Testis (tissue), 3 donors: ENCODE measurements around the gene TMEM100. TPM values are rescaled to one million over a fixed set of nuclear protein-coding genes. Genes with fewer than 3 reads are reported as not detected.

Experiments used
- DNase-seq: peaks from one replicate; pipeline ENCODE4 v3.0.0-alpha.2; 2019
- H3K27ac ChIP-seq, 2 donors: fragments of 200-600 bp; sonication (generic); one replicate each; pipeline ENCODE4 v1.5.1; 2019
- H3K27me3 ChIP-seq: fragments of 200-600 bp; sonication (generic); one replicate; pipeline ENCODE4 v1.5.1; 2019
- H3K36me3 ChIP-seq: fragments of 200-600 bp; sonication (generic); one replicate; pipeline ENCODE4 v1.5.1; 2017; ENCODE audit warnings: low read depth; ENCODE audit errors: missing control alignments
- H3K4me1 ChIP-seq: fragments of 200-600 bp; sonication (generic); one replicate; pipeline ENCODE4 v1.5.1; 2019
- H3K4me3 ChIP-seq, 2 donors: fragments of 200-600 bp; sonication (generic); one replicate each; pipeline ENCODE4 v1.5.1; 2017 to 2019
- H3K9me3 ChIP-seq: fragments of 200-600 bp; sonication (generic); one replicate; pipeline ENCODE4 v1.5.1; 2017
- POLR2A ChIP-seq: fragments of 450-650 bp; IDR thresholded peaks from one replicate; pipeline ENCODE4 v1.6.1; 2017; ENCODE audit warnings: antibody characterized with exemption, mild to moderate bottlenecking, moderate library complexity
- WGBS, 2 donors: methylation state at CpG; one replicate each; pipeline ENCODE4 v1.1.5; 2018; 5-methylcytosine and 5-hydroxymethylcytosine counted together
- intact Hi-C: fragments of 100-400 bp; cut with DNase I; formaldehyde crosslinking; loops from one replicate; pipeline ENCODE4 v1.15.1; 2023; ENCODE audit warnings: low total_unique reads
- polyA plus RNA-seq: library from polyadenylated mRNA; stranded (reverse); fragments of 350-450 nt; fragmentation: Illumina TruSeq; extraction: RNeasy Lipid Tissue Mini Kit (QIAGEN cat#74804); gene quantifications from one replicate; pipeline ENCODE4 v1.2.3, GENCODE V29; 2014; ENCODE audit warnings: low read depth, low replicate concordance; ENCODE audit not compliant: insufficient read depth
- total RNA-seq, 2 donors: library from RNA; depleted of rRNA; stranded (reverse); fragments of >200 nt; gene quantifications; one replicate each; pipeline ENCODE4 v1.2.3, GENCODE V29; 2016
- TF ChIP-seq, protein P1 (sequence below), 3 experiments: fragments of 450-650 bp in 2 of 3; fragments of 200-600 bp in 1 of 3; sonication (generic) in 1 of 3; IDR thresholded peaks; one replicate each; pipeline ENCODE4 v1.5.1; 2016 to 2019; ENCODE audit warnings: antibody characterized with exemption in 3 of 3, mild to moderate bottlenecking in 2 of 3, moderate library complexity in 1 of 3

TMEM100 gene
- total and polyA plus RNA-seq, 3 donors from 2014 or later = 3.1 to 5.8 (median 4.4) TPM

DNA sequence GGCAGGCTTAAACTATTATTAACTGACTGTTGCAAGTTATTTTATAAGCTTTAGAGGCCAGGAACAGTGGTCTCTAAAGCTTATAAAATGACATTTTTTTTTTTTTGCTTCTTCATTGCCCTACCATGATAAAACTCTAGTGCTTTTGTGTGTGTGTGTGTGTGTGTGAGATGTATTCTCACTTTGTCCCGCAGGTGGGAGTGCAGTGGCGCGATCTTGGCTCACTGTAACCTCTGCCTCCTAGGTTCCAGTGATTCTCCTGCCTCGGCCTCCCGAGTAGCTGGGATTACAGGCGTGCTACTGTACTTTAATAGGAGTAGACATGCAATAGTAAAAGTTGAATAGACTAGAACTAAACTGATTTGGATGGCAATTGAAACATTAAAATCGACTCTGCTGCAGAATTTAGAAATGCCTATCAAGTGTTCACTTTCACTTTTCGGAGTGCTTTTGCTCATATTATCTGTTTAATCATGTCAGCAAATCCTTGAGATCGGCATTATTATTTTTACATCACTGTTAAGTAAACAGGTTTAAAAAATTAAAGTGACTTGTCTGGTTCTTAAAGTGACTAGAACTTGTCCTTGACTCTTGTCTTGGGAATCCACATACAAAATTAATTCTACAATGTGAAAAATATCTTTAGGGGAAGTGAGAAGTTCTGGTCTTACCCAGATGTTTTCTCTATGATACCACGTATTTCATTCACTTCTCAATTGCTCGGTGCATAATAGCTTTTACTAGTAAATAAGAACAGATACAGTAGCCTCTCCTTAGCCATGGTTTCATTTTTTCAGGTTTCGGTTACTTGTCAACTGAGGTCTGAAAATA, 19.8 kb upstream of the TMEM100 start:
- H3K4me1 ChIP-seq = no peaks in the 10 kb centered on the region
- H3K27me3 ChIP-seq = no peaks in the 10 kb centered on the region
- H3K9me3 ChIP-seq = no peaks in the 10 kb centered on the region
- intact Hi-C loops = no loop called here
- no peaks in the 10 kb centered on the region for H3K36me3 ChIP-seq
- no peak overlapping the region for H3K27ac ChIP-seq
- 70 to 71% methylated on average over 12 of the region's 12 CpGs for WGBS, 2 donors
- TF ChIP-seq POLR2A = no peak
- TF ChIP-seq, protein P1, sequence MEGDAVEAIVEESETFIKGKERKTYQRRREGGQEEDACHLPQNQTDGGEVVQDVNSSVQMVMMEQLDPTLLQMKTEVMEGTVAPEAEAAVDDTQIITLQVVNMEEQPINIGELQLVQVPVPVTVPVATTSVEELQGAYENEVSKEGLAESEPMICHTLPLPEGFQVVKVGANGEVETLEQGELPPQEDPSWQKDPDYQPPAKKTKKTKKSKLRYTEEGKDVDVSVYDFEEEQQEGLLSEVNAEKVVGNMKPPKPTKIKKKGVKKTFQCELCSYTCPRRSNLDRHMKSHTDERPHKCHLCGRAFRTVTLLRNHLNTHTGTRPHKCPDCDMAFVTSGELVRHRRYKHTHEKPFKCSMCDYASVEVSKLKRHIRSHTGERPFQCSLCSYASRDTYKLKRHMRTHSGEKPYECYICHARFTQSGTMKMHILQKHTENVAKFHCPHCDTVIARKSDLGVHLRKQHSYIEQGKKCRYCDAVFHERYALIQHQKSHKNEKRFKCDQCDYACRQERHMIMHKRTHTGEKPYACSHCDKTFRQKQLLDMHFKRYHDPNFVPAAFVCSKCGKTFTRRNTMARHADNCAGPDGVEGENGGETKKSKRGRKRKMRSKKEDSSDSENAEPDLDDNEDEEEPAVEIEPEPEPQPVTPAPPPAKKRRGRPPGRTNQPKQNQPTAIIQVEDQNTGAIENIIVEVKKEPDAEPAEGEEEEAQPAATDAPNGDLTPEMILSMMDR (IDR thresholded peaks at IDR 0.05) = no peak
- no peak for DNase-seq
- H3K4me3 ChIP-seq = no peak overlapping the region

DNA sequence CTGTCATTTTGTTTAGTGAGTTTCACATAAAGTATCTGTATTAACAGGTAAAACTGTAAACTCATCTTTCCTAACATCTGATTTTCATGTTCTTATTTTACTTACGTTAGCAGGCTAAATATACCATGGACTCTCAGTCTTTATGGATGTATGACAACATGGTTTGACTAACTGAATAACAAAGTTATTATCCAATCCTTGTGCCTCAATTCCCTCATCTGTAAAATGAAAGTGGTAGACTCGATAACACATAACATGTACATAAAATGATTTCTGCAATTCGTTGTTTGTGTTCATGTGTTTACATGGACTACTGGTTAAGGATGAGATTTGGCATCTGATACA, 18.7 kb upstream of the TMEM100 start:
- TF ChIP-seq, protein P1 (IDR thresholded peaks at IDR 0.05) = no peak
- TF ChIP-seq POLR2A = no peak
- 82 to 89% methylated on average over 3 of the region's 3 CpGs for WGBS, 2 donors
- Histone ChIP-seq H3K27ac (no peak overlapping the region), H3K27me3 (no peaks in the 10 kb centered on the region), H3K4me1 (no peaks in the 10 kb centered on the region), H3K36me3 (no peaks in the 10 kb centered on the region), H3K9me3 (no peaks in the 10 kb centered on the region), H3K4me3 (no peak overlapping the region)
- no peak for DNase-seq
- intact Hi-C loops = no loop called here

DNA sequence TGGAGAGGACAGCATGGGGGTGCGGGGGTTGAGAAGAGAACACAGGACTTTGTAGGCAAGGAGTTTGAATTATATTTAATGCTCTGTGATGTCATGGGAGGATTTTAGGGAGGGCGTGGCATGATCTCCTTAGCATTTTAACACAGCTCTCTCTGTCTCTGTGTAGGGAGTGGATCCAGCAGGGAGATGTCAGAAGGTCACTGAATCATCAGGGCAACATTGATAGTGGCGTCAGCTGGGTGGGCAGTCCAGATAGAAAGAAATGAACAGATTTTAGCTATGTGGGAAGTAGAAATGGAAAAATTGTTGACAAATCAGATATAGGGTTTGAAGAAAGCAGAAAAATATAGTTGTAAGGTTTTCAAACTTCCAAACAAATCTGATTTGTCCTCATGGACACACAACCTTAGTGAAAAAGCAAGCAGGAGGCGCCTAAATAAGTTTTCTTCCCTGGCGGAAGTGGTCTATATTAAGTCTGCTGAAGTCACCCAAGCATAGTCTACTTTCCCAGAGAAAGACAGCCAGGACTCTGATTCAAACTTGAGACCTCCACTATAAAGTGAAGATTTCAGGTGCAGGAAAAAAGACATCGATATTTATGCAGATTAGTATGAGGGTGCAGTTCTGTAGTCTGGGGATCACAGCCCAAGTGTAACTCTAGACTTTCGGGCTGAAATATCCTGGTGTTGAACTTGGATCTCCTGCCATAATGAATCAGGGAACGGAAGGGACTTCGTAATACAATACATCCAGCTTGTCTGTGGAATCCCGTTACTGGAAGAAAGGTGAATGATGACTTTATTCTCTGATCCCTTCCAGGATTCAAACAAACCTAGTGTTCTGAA, 18.1 kb upstream of the TMEM100 start:
- no peak for DNase-seq
- 86 to 87% methylated on average over 10 of the region's 10 CpGs for WGBS, 2 donors
- H3K36me3 ChIP-seq = no peaks in the 10 kb centered on the region
- intact Hi-C loops = no loop called here
- no peaks in the 10 kb centered on the region for H3K27me3 ChIP-seq
- H3K27ac ChIP-seq = no peak overlapping the region
- H3K9me3 ChIP-seq = no peaks in the 10 kb centered on the region
- no peak for TF ChIP-seq POLR2A
- TF ChIP-seq, protein P1 (IDR thresholded peaks at IDR 0.05) = no peak
- H3K4me3 ChIP-seq = no peak overlapping the region
- H3K4me1 ChIP-seq = no peaks in the 10 kb centered on the region

DNA sequence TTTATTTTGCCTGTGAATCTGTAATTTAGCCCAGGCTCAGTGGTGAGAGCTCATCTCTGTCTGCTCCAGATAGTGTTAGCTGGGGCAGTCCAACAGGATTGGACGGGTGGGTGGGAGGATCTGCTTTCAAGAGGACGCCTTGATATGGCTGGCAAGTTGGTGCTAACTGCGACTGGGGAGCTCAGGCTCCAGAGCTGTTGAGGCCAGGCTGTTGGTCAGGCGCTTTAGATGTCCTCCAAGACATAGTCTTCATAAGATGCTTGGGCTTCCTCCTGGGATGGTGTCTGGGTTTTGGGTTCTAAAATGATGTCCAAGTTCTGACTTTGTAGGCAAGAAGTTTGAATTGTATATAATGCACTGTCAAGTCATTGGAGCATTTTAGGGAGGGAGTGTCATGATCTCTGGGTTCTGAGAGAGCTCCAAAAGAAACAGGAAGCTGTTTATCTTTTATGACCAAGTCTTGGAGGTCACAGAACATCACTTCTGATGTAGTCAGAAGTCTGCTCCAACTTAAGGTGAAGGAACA, 15.4 kb upstream of the TMEM100 start:
- Histone ChIP-seq H3K27ac (no peak overlapping the region), H3K27me3 (no peaks in the 10 kb centered on the region), H3K4me3 (no peak overlapping the region), H3K9me3 (no peaks in the 10 kb centered on the region), H3K4me1 (no peaks in the 10 kb centered on the region), H3K36me3 (no peaks in the 10 kb centered on the region)
- 53 to 75% methylated on average over 4 of the region's 4 CpGs for WGBS, 2 donors
- DNase-seq = no peak
- intact Hi-C loops = no loop called here
- no peak for TF ChIP-seq POLR2A
- TF ChIP-seq, protein P1 (IDR thresholded peaks at IDR 0.05) = no peak
